Thyroid gland (tissue), 4 donors: ENCODE measurements around the gene MTMR2. TPM values are rescaled to one million over a fixed set of nuclear protein-coding genes. Genes with fewer than 3 reads are reported as not detected.

Experiments used
- DNase-seq, 2 donors: peaks; one replicate each; pipeline ENCODE4 v3.0.0-alpha.2; 2019
- H3K27ac ChIP-seq, 3 donors: fragments of 200-600 bp; sonication (generic); 1 replicate in 2 of 3; 2 replicates in 1 of 3; pipeline ENCODE4 v1.5.1; 2016 to 2019; ENCODE audit warnings: mild to moderate bottlenecking in 1 of 3, moderate library complexity in 1 of 3
- H3K27me3 ChIP-seq: fragments of 200-600 bp; sonication (generic); one replicate; pipeline ENCODE4 v1.5.1; 2019
- H3K36me3 ChIP-seq, 2 donors: fragments of 200-600 bp; sonication (generic); one replicate each; pipeline ENCODE4 v1.5.1; 2016 to 2019
- H3K4me1 ChIP-seq, 2 donors: fragments of 200-600 bp; sonication (generic); one replicate each; pipeline ENCODE4 v1.5.1; 2017 to 2019
- H3K4me3 ChIP-seq, 3 donors: fragments of 200-600 bp; sonication (generic); replicated peaks in 1 of 3; 1 replicate in 2 of 3; 2 replicates in 1 of 3; pipeline ENCODE4 v1.5.1; 2016; ENCODE audit warnings: mild to moderate bottlenecking in 1 of 3
- H3K9me3 ChIP-seq: fragments of 200-600 bp; sonication (generic); one replicate; pipeline ENCODE4 v1.5.1; 2017
- CTCF ChIP-seq, 6 experiments: fragments of 200-600 bp in 3 of 6; fragments of 450-650 bp in 3 of 6; sonication (generic) in 3 of 6; IDR thresholded peaks; one replicate each; pipeline ENCODE4 v1.5.1; 2016 to 2019; ENCODE audit warnings: antibody characterized with exemption in 6 of 6, mild to moderate bottlenecking in 2 of 6, inconsistent platforms in 1 of 6, moderate library complexity in 1 of 6
- POLR2A ChIP-seq, 2 donors: fragments of 450-650 bp; IDR thresholded peaks; one replicate each; pipeline ENCODE4 v1.6.1; 2017; ENCODE audit warnings: antibody characterized with exemption in 2 of 2, mild to moderate bottlenecking in 2 of 2, moderate library complexity in 1 of 2
- WGBS, 2 donors: methylation state at CpG; one replicate each; pipeline ENCODE4 v1.1.5; 2017; 5-methylcytosine and 5-hydroxymethylcytosine counted together
- intact Hi-C: fragments of 100-400 bp; cut with DNase I; formaldehyde crosslinking; loops from one replicate; pipeline ENCODE4 v1.15.1; 2023
- total RNA-seq, 4 donors: library from RNA; depleted of rRNA; stranded (reverse); fragments of >200 nt; gene quantifications; one replicate each; pipeline ENCODE4 v1.2.3, GENCODE V29; 2016

MTMR2 gene
- total RNA-seq, 4 donors from 2014 or later = 24.1 to 27.5 (median 27.0) TPM

GRCh38 chr11:95833378-95833777 is 90.5 kb downstream of the MTMR2 start:
- intact Hi-C loops = no loop called here

GRCh38 chr11:95832763-95833162 is 91.1 kb downstream of the MTMR2 start:
- H3K4me3 ChIP-seq = no peak overlapping the region
- H3K36me3 ChIP-seq = peaks cover 14 to 40% of the 10 kb centered on the region in 2 donors
- 83 to 92% methylated on average over 3 of the region's 3 CpGs for WGBS, 2 donors
- no peak for DNase-seq
- intact Hi-C loops = no loop called here
- H3K4me1 ChIP-seq = no peaks in the 10 kb centered on the region
- no peaks in the 10 kb centered on the region for H3K9me3 ChIP-seq
- H3K27me3 ChIP-seq = no peaks in the 10 kb centered on the region
- no peak overlapping the region for H3K27ac ChIP-seq
- TF ChIP-seq CTCF (IDR thresholded peaks at IDR 0.05) = no peak
- no peak for TF ChIP-seq POLR2A (IDR thresholded peaks at IDR 0.05)

More at GRCh38 chr11:95833378-95833777, 90.5 kb downstream of the MTMR2 start:
- Histone ChIP-seq H3K36me3 (peaks cover 14 to 43% of the 10 kb centered on the region in 2 donors), H3K27me3 (no peaks in the 10 kb centered on the region), H3K9me3 (no peaks in the 10 kb centered on the region), H3K4me1 (no peaks in the 10 kb centered on the region), H3K4me3 (no peak overlapping the region), H3K27ac (no peak overlapping the region)
- no peak for DNase-seq
- TF ChIP-seq POLR2A (IDR thresholded peaks at IDR 0.05) (no peak), CTCF (IDR thresholded peaks at IDR 0.05) (no peak)
- whole genome bisulfite sequencing, 2 donors = 89 to 91% methylated on average over 1 of the region's 1 CpG

DNA sequence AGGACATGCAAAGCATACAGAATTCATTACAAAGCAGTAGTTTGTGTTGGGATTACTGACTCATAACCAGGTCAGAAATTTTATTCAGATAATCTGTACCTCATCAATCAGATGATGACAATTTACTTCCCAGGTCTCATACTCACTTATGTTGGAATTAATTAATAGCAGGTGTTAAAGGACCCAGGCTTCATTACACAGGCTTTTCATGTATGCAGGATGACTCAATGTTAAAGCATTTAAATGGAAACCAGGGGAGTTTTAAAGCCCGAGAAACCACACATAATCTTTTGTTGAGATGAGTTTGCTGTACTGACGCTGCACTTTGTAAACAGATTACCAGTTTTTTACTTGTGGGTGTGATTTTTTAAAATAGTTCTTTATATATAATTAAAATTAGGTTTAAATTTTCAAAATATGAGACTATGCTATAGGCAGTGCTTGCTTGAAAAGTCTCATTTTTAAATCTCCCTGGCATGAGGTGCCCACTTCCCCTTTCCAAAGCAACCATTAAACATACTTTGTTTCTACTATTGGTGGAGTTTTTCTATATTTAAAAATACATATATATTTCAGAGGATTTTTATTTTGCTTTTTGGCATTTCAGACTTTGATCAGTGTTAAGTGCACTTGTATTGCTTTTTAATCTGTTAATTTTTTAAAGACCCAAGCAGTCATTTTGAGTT is 92.6 kb downstream of the MTMR2 start:
- TF ChIP-seq POLR2A (IDR thresholded peaks at IDR 0.05) (no peak), CTCF (IDR thresholded peaks at IDR 0.05) (no peak)
- no peak for DNase-seq
- H3K27ac ChIP-seq = no peak overlapping the region
- H3K4me3 ChIP-seq = no peak overlapping the region
- WGBS, 2 donors = 90 to 93% methylated on average over 2 of the region's 2 CpGs
- no peaks in the 10 kb centered on the region for H3K9me3 ChIP-seq
- H3K4me1 ChIP-seq = no peaks in the 10 kb centered on the region
- intact Hi-C loops = no loop called here
- H3K36me3 ChIP-seq = peaks cover 14 to 39% of the 10 kb centered on the region in 2 donors
- H3K27me3 ChIP-seq = no peaks in the 10 kb centered on the region

- no peaks in the 10 kb centered on the region for H3K9me3 ChIP-seq
- intact Hi-C loops = no loop called here
- 98 to 99% methylated on average over 1 of the region's 1 CpG for WGBS, 2 donors
- no peak for DNase-seq
- no peak overlapping the region for H3K27ac ChIP-seq
- H3K36me3 ChIP-seq = peaks cover 7 to 30% of the 10 kb centered on the region in 2 donors
- TF ChIP-seq CTCF (IDR thresholded peaks at IDR 0.05) (no peak), POLR2A (IDR thresholded peaks at IDR 0.05) (no peak)
- H3K4me1 ChIP-seq = no peaks in the 10 kb centered on the region
- H3K4me3 ChIP-seq = no peak overlapping the region
- no peaks in the 10 kb centered on the region for H3K27me3 ChIP-seq
Measured at GRCh38 chr11:95829580-95830259, 94.2 kb downstream of the MTMR2 start.

DNA sequence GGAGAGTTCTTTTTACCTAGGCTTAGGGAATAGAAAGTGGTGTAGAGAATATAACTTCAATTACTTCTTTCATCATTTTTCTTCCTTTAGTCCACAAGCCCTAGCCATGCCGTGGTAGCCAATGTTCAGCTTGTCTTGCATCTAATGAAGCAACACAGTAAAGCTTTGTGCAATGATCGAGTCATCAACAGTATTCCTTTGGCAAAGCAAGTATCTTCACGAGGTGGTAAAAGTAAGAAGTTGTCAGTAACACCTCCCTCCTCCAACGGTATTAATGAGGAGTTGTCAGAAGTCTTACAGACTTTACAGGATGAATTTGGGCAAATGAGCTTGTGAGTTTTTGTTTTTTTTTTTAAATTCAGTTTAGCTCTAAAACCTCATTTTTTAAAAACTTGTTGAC is 96.2 kb downstream of the MTMR2 start:
- H3K36me3 ChIP-seq = peaks cover 0 to 29% of the 10 kb centered on the region in 2 donors
- H3K9me3 ChIP-seq = no peaks in the 10 kb centered on the region
- H3K4me1 ChIP-seq = no peaks in the 10 kb centered on the region
- TF ChIP-seq CTCF (IDR thresholded peaks at IDR 0.05) (no peak), POLR2A (IDR thresholded peaks at IDR 0.05) (no peak)
- H3K27me3 ChIP-seq = no peaks in the 10 kb centered on the region
- H3K27ac ChIP-seq = no peak overlapping the region
- DNase-seq = no peak
- intact Hi-C loops = no loop called here
- no peak overlapping the region for H3K4me3 ChIP-seq
- 92 to 97% methylated on average over 4 of the region's 4 CpGs for WGBS, 2 donors
